GM18502 (cell line): ENCODE results near the gene PCDHGA7.
A peak's percentile ranks its signal among the peaks of the same experiment; 100 is the strongest.
"Not testable (repeated sequence)": the region's sequence is repeated elsewhere in the genome, so short reads cannot be mapped to it uniquely, and the experiment has no call there.

ENCODE experiments used
- ATAC-seq: cut with Tn5 transposase; IDR thresholded peaks from one replicate; pipeline ENCODE4 v1.9.1; 2021; ENCODE audit warnings: mild to moderate bottlenecking; ENCODE audit not compliant: unreplicated experiment, poor library complexity

The PCDHGA7 gene

GRCh38 chr5:141420855-141421488 lies 38.4 kb downstream of the PCDHGA7 start, which contains the start of gene PCDHGA11:
Gene PCDHGA11, plus strand, starts transcription at chr5:141421051. Its CDS starts 177 bp downstream, at chr5:141421228.
- peak; percentile 41 for ATAC-seq

DNA sequence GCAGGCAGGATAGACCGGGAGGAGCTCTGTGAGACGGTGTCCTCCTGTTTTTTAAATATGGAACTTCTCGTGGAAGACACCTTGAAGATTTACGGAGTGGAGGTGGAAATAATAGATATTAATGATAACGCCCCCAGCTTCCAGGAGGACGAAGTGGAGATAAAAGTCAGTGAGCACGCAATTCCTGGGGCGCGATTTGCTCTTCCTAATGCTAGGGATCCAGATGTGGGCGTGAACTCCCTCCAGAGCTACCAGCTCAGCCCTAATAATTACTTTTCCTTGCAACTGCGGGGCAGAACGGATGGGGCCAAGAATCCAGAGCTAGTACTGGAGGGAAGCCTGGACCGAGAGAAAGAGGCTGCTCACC lies 38.9 kb downstream of the PCDHGA7 start:
- ATAC-seq, result no peak

DNA sequence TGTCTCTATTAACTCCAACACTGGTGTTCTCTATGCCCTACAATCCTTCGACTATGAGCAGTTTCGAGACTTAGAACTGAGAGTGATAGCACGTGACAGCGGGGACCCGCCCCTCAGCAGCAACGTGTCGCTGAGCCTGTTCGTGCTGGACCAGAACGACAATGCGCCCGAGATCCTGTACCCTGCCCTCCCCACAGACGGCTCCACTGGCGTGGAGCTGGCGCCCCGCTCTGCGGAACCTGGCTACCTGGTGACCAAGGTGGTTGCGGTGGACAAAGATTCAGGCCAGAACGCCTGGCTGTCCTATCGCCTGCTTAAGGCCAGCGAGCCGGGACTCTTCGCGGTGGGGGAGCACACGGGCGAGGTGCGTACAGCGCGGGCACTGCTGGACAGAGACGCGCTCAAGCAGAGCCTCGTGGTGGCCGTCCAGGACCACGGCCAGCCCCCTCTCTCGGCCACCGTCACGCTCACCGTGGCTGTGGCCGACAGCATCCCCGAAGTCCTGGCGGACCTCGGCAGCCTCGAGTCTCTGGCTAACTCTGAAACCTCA lies 40.3 kb downstream of the PCDHGA7 start:
- no peak for ATAC-seq

DNA sequence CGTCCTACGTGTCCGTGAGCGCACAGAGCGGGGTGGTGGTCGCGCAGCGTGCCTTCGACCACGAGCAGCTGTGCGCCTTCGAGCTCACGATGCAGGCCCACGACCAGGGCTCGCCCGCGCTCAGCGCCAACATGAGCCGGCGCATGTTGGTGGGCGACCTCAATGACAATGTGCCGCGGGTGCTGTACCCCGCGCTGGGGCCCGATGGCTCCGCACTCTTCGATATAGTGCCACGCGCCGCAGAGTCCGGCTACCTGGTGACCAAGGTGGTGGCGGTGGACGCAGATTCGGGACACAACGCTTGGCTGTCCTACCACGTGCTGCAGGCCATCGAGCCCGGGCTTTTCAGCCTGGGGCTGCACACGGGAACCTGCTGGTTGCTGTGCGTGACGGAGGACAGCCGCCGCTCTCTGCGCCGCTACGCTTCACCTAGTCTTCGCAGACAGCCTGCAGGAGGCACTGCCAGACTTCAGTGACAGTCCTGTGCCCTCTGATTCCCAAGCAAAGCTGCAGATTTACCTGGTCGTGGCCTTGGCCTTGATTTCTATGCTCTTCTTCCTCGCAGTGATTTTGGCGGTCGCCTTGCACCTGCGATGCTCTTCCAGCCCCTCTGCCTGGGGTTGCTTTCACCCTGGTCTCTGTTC lies 45.4 kb downstream of the PCDHGA7 start:
- ATAC-seq, result no peak

- peak; percentile 91 for ATAC-seq
Measured at GRCh38 chr5:141430332-141431113, 48.0 kb downstream of the PCDHGA7 start, which contains the start of gene PCDHGA12. Gene PCDHGA12, plus strand, starts transcription at chr5:141430507. Its CDS starts 253 bp downstream, at chr5:141430760.

GRCh38 chr5:141431286-141431685 lies 48.7 kb downstream of the PCDHGA7 start:
- peak; percentile 75 for ATAC-seq

GRCh38 chr5:141432308-141432707 lies 49.8 kb downstream of the PCDHGA7 start:
- ATAC-seq, result not testable (repeated sequence)

DNA sequence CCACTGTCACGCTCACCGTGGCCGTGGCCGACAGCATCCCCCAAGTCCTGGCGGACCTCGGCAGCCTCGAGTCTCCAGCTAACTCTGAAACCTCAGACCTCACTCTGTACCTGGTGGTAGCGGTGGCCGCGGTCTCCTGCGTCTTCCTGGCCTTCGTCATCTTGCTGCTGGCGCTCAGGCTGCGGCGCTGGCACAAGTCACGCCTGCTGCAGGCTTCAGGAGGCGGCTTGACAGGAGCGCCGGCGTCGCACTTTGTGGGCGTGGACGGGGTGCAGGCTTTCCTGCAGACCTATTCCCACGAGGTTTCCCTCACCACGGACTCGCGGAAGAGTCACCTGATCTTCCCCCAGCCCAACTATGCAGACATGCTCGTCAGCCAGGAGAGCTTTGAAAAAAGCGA lies 50.2 kb downstream of the PCDHGA7 start:
- not testable (repeated sequence) for ATAC-seq

DNA sequence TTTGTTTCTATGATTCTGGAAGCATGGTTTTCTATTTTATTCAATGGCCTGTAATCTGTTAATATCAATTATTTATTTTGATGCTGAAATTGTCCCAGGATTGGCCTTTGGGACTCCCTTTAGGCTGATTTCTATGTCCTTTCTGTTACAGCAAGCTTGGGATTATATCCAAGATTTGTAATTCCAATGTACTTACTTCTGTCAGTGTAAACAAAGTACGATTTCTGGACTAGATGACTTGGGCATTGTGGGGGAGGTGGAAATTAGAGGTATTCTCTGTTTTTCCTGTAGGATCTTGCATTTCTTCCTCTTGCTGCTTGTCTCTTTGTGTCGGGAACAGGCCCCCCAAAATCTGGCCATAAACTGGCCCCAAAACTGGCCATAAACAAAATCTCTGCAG lies 51.5 kb downstream of the PCDHGA7 start:
- no peak for ATAC-seq
